Activated CD8-positive, alpha-beta memory T cell treated with anti-CD3 and anti-CD28 coated beads, Interleukin-2, amount 50 U/mL, for 24 hours (primary cell): Measurements from ENCODE around the gene DIDO1.
"Not testable (repeated sequence)": the region's sequence is repeated elsewhere in the genome, so short reads cannot be mapped to it uniquely, and the experiment has no call there.

Experiments used
- DNase-seq: peaks from one replicate; pipeline ENCODE4 v3.0.0-alpha.2; 2020; ENCODE audit errors: extremely low read depth

The DIDO1 gene

DNA sequence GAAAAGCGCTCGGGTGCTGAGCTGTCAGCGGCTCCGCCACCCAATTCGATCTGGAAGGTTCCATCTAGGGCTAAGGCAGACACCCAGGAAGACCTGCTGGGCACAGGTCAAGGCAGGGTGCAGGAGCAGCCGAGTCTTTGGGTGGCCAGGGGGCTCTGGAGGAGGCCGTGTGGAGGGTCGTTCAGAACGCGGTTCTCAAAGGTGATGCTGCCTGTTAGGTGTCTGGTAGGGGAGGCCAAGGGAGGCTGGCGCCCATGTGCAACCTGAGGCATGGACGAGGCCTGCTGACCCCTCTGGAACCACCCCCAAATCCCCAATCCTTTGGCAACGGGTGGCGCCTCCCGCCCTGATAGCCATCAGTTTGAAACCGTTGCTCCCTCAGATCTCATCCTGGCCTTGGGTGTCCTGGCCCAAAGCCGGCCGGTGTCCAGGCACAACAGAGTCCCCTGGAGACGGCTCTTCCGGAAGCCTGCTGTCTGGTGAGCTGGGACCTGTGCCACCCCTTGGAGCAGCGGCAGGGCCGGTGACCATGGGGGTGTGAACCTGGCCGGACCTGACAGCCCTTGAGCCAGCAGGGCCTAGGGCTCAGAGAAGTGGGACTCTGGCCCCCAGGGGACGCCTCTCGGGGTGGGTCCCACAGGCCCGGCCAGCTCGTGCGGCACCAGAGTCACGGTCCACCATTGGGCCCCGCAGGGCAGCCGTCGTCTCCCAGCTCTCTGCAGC, 36.7 kb upstream of the DIDO1 start:
- no peak for DNase-seq

DNA sequence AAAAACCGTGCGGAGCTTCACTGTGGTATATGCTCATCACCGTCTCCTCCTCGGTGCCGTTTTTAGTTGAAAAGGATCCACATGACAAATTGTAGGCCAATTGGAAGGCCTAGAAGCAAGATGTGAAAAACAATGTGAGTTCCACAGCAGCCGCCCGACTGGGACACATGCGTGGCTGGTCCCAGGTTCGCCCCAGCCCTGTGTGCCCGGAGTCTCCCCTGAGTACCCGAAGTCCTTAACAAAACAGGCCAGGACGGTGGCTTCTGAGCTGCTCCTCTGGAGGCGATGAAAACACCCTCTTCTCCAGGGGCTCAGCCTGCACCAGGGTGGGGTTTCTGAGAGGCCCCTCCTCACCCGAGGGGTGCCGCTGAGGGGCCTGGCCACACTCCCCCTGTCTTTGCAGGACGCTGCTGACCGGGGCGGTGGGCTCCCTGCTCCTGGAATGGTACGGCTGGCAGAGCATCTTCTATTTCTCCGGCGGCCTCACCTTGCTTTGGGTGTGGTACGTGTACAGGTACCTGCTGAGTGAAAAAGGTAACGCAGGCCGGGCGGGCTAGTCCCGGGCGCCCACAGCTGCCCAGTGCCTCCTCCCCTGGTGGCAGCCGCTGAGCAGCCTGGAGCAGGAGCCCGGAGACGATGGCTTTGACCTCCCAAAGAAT, 36.0 kb upstream of the DIDO1 start:
- DNase-seq = no peak

DNA sequence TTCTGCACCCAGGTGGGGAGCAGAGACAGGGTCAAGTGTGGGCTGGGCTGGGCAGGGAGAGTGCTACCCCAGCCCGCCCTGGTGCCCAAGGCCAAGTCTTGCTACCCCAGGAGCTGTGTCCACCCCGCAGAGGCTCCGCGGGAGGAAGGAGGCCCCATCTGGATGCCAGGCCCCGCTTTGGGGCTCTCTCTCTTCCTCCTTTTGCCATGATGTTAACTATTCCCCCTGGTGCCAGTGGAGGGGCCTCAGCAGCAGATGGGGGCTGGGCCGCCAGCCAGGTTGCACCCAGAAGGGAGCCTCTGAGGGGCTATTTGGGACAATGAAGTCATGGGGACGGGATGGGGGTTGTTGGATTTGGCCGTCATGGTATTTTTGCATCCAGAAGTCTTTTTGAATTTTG, 35.5 kb upstream of the DIDO1 start:
- DNase-seq = no peak

DNA sequence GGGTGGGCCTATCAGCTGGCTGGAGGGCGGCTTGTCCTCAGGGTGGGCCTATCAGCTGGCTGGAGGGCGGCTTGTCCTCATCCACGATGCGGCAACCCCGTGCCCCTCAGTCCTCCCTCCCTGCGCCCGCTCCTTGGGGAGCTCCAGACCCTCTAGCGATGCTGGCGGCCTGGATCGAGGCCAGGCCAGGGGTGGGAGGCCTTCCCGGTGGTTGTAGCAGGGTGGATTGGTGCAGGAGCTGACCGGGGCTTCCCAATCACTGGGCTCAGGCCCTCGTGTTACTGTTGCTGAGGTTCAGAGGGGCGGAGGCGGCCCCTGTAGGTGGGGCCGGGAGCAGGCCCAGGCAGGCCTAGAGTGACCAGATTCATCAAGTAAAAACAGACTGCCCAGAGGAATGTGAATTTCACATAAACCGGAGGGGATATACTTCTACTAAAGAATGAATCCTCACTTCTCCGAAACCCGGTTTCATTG, 35.0 kb upstream of the DIDO1 start:
- DNase-seq = no peak

DNA sequence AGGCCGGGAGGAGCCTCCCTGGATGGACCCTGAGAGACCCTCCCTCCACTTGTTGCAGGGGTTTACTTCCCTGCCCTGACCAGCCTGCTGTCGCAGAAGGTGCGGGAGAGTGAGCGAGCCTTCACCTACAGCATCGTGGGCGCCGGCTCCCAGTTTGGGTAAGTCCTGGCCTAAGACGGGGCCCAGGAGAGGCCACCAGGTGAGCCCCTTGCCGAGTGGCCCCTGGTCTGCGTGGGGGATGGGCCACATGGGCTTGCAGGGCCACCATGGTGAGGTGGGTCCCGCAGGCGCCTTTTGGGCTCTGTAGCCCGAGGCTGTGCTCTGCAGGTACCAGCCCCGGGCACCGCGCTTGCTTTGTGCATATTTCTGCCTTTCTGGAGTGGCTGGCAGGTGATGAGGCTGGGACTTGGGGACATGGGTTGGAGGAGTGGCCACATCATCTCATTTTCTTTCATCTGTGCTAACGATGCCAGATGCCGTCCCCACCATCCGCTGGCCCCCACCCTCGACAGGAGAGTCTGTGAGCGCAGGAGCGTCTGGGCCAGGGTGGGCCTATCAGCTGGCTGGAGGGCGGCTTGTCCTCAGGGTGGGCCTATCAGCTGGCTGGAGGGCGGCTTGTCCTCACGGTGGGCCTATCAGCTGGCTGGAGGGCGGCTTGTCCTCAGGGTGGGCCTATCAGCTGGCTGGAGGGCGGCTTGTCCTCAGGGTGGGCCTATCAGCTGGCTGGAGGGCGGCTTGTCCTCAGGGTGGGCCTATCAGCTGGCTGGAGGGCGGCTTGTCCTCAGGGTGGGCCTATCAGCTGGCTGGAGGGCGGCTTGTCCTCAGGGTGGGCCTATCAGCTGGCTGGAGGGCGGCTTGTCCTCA, 34.4 kb upstream of the DIDO1 start:
- not testable (repeated sequence) for DNase-seq

DNA sequence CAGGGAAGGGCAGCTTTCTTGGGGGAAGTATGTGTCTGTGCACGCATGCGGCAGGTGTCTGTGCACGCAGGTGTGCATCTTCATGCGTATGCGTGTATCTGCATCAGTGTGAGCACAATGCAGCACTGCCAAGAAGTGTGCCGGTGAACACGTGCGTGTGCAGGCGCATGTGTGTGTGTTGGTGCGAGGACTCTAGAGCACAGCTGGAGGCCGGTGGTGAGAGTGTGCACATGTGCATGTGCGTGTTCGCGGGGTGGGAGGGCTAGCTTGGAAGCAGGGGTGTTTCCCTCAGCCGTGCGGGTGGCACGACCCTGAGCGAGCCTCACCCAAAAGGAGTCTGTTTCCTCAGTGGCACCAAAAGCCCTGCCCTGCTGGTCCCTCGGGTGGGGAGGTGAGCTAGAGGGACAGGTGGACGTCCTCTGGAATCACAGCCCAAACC, 33.7 kb upstream of the DIDO1 start:
- no peak for DNase-seq

DNA sequence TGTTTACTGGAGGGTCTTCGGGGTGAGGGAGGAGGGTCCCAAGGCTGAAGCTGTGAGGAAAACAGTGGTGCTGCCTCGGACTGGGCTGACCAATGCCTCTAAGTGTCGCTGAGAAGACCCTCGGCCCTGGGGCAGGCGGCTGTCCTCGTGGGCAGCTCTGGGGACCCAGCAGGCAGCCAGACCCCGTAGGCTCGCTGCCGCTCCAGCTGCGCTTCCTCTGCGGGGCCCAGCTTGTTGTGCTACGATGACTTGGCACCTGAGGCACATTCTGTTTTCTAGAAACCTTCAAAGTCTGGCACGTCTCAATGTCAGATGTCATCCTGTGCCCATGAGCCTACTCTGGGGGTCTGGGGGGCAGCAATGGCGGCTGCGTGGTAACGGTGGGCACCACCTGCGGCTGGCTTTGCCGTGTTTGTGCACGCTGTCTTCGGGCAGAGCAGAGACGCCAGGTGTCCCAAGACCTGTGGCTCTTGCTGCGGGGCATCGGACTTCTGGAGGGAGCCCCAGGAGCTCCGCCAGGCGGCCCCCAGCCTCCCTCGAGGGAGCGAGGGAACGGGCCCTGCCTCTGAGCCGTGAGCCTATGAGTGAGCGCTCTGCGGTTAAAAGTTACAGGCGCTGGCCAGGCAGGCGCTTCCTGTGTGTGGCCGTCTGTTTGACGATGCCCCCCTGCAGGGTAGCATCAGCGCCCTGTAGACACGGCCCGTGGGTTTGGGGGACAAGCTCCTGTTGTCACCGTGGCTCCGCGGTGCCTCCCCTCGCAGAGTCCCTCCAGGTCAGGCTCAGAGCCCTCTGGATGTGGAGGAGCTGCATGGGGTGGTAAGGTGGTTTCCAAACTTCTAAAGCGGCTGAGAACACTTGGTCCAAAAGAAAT, 33.0 kb upstream of the DIDO1 start:
- no peak for DNase-seq

DNA sequence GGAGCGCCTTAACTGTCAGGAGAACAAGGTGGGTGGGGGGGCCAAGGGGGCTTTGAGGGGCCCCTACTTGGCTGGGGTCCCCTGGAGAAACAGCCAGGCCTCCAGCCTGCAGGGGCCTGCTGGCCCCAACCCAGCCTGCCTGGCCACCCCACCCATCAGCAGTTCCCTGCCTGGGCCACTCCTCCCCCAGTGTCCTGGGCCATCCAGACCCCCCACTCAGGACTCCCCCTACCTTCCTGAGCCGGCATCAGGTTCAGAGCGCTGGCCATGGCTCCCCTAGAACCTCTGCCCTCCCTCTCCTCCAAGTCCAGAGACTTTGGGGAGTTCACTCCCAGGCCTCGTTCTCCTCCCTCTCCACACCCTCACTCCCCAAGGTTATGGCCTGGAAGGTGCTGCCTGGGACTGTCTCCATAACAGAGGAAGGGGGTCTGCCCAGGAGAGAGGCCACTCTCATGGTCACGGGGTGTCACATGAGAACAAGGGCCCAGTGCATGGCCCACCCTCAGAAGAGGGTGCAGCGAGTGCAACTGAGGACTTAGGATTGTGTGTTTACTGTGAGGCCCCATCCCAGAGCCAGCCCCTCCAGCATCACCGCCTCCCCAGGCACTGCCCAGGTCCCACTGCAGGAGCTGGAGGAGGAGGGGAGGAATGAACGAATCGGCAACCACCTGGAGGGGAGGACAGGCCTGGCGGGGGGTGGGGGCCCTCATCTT, 32.2 kb upstream of the DIDO1 start:
- no peak for DNase-seq

DNA sequence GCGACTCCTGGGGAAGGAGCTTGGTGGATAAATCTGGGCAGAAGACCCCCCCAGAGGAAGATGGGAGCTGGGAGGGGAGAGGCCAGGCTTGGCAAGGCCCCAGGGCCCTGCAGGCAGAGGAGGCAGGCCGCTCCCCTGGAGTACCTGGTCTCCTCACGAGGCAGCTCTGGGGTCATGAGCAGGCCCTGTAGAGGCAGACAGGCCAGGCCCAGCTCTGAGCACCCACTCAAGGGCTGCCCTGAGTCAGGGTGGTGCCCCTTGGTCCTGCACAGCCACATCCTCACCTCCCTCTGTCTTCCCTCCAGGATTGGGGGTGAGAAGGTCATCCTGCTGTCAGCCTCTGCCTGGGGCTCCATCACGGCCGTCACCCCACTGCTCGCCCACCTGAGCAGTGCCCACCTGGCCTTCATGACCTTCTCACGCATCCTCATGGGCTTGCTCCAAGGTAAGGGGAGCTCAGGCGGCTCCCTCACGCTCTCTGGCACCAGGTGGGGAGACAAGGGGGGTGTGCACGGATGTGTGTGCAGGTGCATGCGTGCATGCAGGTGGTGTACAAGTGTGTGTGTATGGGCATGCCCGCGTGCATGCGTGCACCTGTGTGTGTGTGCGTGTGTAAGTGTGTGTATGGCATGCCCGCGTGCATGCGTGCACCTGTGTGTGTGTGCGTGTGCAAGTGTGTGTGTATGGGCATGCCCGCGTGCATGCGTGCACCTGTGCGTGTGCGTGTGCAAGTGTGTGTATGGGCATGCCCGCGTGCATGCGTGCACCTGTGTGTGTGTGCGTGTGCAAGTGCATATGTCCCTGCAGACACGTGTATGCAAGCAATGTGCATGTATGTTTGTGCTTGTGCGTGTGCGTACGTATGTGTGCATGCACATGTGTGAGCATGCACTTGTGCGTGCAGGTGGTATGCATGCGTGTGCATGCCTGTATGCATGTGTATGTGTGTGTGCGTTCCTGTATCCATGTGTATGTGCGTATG, 31.1 kb upstream of the DIDO1 start:
- no peak for DNase-seq

DNA sequence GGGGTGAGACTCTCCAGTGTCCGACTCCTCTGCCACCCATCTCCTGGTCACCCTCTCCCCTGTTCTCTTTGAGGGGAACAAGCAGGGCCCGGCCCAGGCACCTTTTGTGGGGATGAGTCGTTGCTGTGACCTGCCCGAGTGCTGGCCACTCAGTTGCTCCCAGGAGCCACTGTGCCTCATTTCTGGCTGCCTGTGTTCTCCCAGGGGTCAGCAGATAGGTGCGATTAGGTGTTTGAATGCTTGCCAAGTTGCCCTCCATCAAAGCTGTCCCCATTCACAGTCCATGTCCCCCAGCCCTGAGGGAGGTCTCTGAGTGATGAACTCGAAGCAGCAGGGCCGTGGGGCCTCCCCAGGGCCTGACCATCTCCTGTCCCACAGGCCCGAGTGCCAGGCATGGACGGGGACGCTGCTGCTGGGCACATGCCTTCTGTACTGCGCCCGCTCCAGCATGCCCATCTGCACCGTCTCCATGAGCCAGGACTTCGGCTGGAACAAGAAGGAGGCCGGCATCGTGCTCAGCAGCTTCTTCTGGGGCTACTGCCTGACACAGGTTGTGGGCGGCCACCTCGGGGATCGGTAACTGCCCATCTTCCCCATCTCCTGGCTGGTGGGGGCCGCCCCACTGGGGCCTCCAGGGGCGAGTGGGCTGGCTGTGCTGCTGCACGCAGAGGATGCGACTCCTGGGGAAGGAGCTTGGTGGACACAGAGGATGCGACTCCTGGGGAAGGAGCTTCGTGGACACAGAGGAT, 30.3 kb upstream of the DIDO1 start:
- DNase-seq = no peak

DNA sequence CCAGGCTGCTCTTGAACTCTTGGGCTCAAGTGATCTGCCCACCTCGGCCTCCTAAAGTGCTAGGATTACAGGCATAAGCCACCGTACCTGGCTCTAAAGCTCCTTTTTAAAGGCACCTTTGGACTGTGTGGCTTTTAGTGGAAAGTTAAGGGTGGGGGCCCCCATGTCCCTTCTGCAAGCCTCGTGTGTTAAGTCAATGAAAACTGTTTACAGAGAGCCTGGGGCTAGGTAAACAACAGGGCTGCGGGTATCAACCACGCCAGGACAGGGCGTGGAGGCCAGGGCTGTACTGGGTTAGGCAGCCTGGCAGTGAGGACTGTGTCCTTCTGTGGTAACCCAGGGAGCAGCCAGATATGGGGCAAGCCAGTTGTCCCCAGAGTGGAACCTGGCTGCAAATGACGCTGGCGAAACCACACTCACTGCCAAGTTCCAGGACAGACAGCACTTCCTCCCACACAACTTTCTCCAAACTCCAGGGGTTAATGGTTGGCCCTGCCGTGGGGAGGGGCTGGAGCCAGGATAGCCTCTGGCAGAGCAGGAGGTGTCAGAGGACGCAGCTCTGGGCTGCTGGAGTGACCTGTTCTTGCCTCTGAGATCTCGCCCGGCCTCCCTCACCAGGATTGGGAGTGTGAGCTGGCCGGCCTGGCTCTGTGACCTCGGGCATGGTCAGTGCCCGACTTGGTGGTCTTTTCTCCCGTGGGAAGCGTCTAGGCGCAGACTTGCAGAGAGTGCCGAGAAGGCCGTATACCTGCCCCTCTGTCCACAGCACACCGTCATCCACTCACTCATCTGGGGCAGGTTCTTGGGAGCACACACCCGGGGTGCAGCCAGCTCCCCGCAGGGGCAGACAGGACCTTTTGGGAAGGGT, 29.4 kb upstream of the DIDO1 start:
- DNase-seq = no peak

DNA sequence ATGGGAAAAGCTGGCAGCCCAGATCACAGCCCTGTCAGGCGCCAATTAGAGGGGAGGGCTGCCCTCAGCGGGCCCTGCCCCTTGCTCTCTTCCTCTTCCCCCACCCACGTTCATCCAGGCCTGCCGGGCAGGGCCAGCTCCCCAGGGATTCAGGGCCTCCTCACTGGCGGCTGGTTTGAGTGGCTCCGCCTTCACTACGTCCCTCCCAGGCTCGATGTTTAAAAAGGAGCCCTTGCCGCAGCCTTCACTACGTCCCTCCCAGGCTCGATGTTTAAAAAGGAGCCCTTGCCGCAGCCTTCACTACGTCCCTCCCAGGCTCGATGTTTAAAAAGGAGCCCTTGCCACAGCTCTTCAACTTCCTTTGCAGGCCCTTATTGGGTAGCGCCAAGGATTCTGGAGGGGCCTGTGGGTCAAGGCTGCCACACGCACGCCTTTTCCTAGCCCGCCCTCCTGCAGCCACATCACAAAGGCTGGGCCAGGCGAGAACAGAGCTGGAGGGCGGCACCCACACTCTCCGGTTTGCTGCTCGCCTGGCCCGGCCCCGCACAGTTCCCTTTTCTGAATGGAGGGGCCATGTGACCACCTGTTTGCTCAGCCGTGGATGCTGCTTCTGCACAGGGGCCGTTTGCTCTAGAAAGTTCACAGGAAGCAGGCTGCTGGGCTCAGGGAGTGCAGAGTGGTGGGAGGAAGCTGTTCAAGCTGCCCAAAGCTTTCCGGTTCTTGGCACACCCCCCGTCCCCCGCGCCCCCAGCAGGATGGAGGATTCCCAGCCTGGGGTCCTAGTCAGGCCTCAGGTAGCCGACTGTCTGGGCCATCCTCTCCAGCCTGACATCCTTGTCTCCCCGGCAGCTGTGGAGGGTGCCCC, 27.8 kb upstream of the DIDO1 start:
- DNase-seq = no peak

DNA sequence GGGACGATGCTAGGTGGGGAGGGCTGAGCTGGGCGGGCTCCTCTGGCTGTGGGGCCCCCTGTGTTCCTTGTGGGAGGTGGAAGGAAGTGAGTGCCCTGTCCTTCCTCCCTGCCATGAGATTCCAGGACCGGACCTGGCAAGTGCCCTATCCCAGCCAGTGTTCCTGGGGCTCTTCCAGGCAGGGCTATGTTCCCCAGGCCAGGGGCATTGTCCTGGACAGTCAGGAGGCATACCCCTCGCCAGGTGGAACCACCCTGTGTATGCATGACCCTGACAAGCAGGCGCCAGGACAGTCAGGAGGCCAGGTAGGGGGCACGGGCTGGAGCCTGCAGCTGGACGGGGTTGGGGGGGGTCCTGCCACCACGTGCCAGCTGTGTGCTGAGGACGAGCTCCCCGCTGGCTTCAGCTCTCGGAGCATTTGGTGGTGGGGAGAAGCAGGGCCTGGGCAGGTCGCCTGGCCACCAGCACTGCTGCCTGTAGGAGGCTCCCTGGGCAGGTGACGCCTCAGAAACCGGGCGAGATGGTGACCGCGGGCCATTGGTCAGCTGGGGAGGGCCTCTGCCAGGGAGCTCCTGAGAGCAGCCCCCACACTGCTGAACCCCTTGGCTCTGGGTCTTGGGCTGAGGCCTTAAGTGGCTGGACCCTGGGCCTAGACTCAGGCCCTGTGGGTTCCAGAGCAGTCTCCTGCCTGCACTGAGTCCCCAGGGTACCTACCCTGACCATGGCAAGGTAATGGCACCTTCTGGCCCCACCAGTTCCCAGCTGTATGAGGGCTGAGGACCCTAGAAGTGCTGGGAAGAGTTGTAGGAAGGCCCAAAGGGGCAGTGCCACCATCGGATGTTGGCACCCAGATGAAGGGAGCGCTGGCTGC, 26.9 kb upstream of the DIDO1 start:
- no peak for DNase-seq

DNA sequence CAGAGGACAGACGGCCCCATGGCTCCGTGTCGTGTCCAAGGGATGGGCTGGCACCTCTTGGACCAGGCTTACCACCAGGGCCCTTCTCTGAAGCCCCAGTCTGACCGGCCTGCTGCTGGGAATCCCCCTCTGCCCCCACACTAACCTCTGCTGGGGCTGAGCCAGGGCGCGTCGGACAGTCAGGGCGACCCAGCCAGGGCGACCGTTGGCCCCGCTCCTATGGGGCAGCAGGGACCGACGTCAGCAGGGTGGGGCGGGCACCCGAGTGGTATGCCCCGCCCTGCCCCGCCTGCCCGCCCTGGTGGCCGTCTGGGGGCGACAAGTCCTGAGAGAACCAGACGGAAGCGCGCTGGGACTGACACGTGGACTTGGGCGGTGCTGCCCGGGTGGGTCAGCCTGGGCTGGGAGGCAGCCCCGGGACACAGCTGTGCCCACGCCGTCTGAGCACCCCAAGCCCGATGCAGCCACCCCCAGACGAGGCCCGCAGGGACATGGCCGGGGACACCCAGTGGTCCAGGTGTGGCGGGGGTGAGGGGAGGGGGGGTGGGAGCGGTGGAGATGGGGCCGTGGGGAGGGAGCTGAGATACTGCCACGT, 26.2 kb upstream of the DIDO1 start, which contains the start of gene SLC17A9:
Gene SLC17A9 (plus strand): TSS at position 337 of the 595 bp plus-strand sequence. CDS start 122 bp downstream, at position 459.
- no peak for DNase-seq

DNA sequence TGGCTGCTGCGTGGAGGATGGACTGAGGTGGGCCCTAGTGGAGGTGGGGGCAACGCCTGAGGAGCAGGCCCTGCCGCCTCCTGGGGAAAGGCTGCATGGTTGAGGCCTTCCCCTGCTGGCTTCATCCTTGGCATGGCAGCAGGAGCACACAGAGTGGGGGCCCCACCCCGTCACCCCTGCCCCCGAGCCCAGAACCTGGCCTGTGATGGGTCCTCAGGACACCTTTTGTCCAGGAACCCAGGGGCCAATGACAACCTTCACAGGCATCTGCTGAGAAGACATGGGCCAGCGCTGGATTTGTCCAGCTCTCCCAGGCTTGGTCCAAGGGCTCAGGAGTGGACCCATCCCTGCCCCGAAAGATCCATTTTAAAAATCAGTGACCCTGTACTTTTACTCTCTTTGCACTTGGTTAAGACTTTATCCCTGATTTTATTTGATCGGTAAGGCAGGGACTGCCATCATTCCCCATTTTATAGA, 25.6 kb upstream of the DIDO1 start:
- DNase-seq = no peak
